OCI-LY1 (cell line): ENCODE results near the gene MRPS6.

Experiments used
- EZH2 ChIP-seq: fragments of 200-600 bp; sonication (generic), shearing (Covaris generic); IDR thresholded peaks from 2 replicates; pipeline ENCODE4 v1.8.0; 2017; ENCODE audit warnings: borderline replicate concordance, mixed run types, mild to moderate bottlenecking, antibody characterized with exemption, low read length, moderate library complexity, mixed read lengths
- TF ChIP-seq, protein P1 (sequence below): fragments of 200-600 bp; sonication (generic), shearing (Covaris generic); IDR thresholded peaks from 2 replicates; pipeline ENCODE4 v1.5.1; 2017; ENCODE audit warnings: mild to moderate bottlenecking, antibody characterized with exemption, low read length, moderate library complexity, mixed read lengths

DNA sequence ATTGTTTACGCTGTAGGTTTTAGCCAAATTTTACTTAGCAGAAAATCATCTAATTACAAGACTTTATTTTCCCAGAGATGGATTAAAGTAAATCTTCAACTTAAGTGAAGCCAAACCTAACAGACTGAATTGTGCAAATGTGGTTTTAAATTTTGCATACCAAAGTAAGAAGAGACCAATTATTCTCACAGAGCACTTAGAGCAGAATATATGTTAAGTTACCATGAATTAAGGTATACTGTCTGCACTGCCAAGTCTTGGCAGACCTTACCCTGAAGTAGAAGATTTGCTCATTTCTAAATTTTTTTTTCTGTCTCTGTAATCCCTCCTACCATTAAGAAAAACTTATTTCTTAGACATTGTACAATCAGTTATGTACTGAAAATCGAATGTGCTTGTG lies 24.1 kb downstream of the MRPS6 start:
- TF ChIP-seq, protein P1, sequence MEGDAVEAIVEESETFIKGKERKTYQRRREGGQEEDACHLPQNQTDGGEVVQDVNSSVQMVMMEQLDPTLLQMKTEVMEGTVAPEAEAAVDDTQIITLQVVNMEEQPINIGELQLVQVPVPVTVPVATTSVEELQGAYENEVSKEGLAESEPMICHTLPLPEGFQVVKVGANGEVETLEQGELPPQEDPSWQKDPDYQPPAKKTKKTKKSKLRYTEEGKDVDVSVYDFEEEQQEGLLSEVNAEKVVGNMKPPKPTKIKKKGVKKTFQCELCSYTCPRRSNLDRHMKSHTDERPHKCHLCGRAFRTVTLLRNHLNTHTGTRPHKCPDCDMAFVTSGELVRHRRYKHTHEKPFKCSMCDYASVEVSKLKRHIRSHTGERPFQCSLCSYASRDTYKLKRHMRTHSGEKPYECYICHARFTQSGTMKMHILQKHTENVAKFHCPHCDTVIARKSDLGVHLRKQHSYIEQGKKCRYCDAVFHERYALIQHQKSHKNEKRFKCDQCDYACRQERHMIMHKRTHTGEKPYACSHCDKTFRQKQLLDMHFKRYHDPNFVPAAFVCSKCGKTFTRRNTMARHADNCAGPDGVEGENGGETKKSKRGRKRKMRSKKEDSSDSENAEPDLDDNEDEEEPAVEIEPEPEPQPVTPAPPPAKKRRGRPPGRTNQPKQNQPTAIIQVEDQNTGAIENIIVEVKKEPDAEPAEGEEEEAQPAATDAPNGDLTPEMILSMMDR = no peak
- no peak for TF ChIP-seq EZH2
